OCI-LY7 (cell line): ENCODE results near the gene TRA2B.

Source experiments
- CTCF ChIP-seq: fragments of 200-600 bp; sonication (generic); conservative IDR thresholded peaks from 2 replicates; pipeline ENCODE4 v1.5.1; 2014; ENCODE audit warnings: mild to moderate bottlenecking, antibody characterized with exemption, low read length, moderate library complexity, mixed read lengths
- EZH2phosphoT487 ChIP-seq: fragments of 200-600 bp; sonication (generic); IDR thresholded peaks from 2 replicates; pipeline ENCODE4 v1.6.1; 2018; ENCODE audit warnings: low read depth, borderline replicate concordance, mild to moderate bottlenecking, mixed run types, antibody characterized with exemption, low read length, moderate library complexity, mixed read lengths

- TF ChIP-seq CTCF (no peak), EZH2phosphoT487 (no peak)
Measured at GRCh38 chr3:185934174-185934557, 3.6 kb downstream of the TRA2B start.
